Progenitor cell of endocrine pancreas (in vitro differentiated cells): ENCODE results near the gene FXN. TPM values are rescaled to one million over a fixed set of nuclear protein-coding genes. Genes with fewer than 3 reads are reported as not detected.

Experiments used
- DNase-seq: peaks from one replicate; pipeline ENCODE4 v3.0.0; 2021; ENCODE audit warnings: low spot score; ENCODE audit not compliant: unreplicated experiment
- H3K27ac Mint-ChIP-seq: 2 replicates; pipeline ENCODE4 v1.8.0; 2021; ENCODE audit warnings: mild to moderate bottlenecking, moderate library complexity, mixed read lengths
- H3K27me3 Mint-ChIP-seq: 2 replicates; pipeline ENCODE4 v1.8.0; 2021; ENCODE audit warnings: mixed read lengths
- H3K36me3 Mint-ChIP-seq: 2 replicates; pipeline ENCODE4 v1.8.0; 2022; ENCODE audit warnings: mixed read lengths; ENCODE audit not compliant: insufficient read depth
- H3K4me1 Mint-ChIP-seq: 2 replicates; pipeline ENCODE4 v1.8.0; 2021; ENCODE audit warnings: low read depth, mixed read lengths
- H3K4me3 Mint-ChIP-seq: 2 replicates; pipeline ENCODE4 v1.8.0; 2021; ENCODE audit warnings: low read depth, mild to moderate bottlenecking, moderate library complexity, mixed read lengths
- H3K9me3 Mint-ChIP-seq: 2 replicates; pipeline ENCODE4 v1.8.0; 2021; ENCODE audit warnings: low read depth, mixed read lengths
- total RNA-seq: library from RNA; stranded (reverse); gene quantifications from 2 replicates; pipeline ENCODE4 v1.2.1, GENCODE V29; 2021
- TF ChIP-seq, protein P1 (sequence below): fragments of 200-600 bp; sonication (generic); IDR thresholded peaks from one replicate; pipeline ENCODE4 v1.5.0; 2021; ENCODE audit warnings: antibody characterized with exemption, mild to moderate bottlenecking; ENCODE audit not compliant: unreplicated experiment

The FXN gene
- total RNA-seq, 1 donor from 2014 or later = 25.7 TPM

DNA sequence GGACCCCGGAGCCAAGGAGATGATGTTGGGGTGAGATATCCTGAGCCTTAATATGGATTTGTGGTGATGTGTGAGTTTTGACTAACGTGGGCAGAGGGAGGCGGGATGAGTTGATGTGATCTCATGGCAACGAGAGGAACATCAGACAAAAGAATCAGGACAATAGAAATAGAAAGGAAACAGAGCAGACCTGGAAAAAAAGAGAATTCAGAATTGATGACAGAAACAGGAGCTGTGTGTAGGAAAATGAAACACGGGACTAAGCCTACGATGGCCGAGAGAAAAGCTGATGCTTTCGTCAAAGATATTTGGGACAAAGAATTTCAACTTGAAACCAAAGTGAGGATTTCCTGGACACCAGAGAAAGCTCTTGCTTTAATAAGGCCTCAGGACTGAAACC is 32.5 kb upstream of the FXN start:
- peaks cover 3% of the 10 kb centered on the region for H3K27me3 Mint-ChIP-seq

DNA sequence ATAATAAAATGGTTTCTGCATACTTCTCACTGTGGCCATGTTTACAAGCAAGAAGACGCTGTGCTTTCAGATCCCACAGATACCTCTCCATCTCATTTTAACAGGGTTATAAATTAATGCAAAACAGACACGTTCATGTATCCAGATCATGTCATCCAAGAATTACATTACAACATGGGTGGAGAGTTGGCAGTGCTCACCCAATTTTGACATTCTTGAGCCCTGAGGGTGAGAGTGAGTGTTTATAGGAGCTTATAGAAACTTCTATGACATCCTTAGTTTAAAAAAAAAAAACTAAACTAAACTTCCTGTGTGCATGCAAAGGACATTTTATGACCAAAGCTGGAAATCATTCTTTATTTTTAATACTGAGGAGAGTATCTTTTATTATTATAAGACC is 30.7 kb upstream of the FXN start:
- Mint-ChIP-seq H3K27me3 (peaks cover 3% of the 10 kb centered on the region), H3K9me3 (no peaks in the 10 kb centered on the region), H3K36me3 (no peaks in the 10 kb centered on the region), H3K4me1 (no peaks in the 10 kb centered on the region), H3K4me3 (no peak overlapping the region), H3K27ac (no peak overlapping the region)
- DNase-seq = no peak
- TF ChIP-seq, protein P1, sequence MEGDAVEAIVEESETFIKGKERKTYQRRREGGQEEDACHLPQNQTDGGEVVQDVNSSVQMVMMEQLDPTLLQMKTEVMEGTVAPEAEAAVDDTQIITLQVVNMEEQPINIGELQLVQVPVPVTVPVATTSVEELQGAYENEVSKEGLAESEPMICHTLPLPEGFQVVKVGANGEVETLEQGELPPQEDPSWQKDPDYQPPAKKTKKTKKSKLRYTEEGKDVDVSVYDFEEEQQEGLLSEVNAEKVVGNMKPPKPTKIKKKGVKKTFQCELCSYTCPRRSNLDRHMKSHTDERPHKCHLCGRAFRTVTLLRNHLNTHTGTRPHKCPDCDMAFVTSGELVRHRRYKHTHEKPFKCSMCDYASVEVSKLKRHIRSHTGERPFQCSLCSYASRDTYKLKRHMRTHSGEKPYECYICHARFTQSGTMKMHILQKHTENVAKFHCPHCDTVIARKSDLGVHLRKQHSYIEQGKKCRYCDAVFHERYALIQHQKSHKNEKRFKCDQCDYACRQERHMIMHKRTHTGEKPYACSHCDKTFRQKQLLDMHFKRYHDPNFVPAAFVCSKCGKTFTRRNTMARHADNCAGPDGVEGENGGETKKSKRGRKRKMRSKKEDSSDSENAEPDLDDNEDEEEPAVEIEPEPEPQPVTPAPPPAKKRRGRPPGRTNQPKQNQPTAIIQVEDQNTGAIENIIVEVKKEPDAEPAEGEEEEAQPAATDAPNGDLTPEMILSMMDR = no peak

More for the DNA sequence above, 32.5 kb upstream of the FXN start:
- Mint-ChIP-seq H3K36me3 (no peaks in the 10 kb centered on the region), H3K27ac (no peak overlapping the region), H3K9me3 (no peaks in the 10 kb centered on the region), H3K4me1 (peaks cover 2% of the 10 kb centered on the region), H3K4me3 (no peak overlapping the region)
- DNase-seq = no peak
- TF ChIP-seq, protein P1 = no peak

- TF ChIP-seq, protein P1 = no peak
- Mint-ChIP-seq H3K36me3 (no peaks in the 10 kb centered on the region), H3K4me1 (no peaks in the 10 kb centered on the region), H3K4me3 (no peak overlapping the region), H3K27me3 (no peaks in the 10 kb centered on the region), H3K9me3 (peaks cover 3% of the 10 kb centered on the region), H3K27ac (no peak overlapping the region)
- DNase-seq = no peak
These were observed 25.8 kb upstream of the FXN start for GRCh38 chr9:69009708-69010107.

GRCh38 chr9:69012696-69013381 is 22.7 kb upstream of the FXN start:
- no peaks in the 10 kb centered on the region for H3K4me1 Mint-ChIP-seq
- no peak overlapping the region for H3K4me3 Mint-ChIP-seq
- peaks cover 4% of the 10 kb centered on the region for H3K27me3 Mint-ChIP-seq
- DNase-seq = no peak
- TF ChIP-seq, protein P1 = no peak
- H3K27ac Mint-ChIP-seq = no peak overlapping the region
- H3K36me3 Mint-ChIP-seq = no peaks in the 10 kb centered on the region
- H3K9me3 Mint-ChIP-seq = peaks cover 3% of the 10 kb centered on the region

DNA sequence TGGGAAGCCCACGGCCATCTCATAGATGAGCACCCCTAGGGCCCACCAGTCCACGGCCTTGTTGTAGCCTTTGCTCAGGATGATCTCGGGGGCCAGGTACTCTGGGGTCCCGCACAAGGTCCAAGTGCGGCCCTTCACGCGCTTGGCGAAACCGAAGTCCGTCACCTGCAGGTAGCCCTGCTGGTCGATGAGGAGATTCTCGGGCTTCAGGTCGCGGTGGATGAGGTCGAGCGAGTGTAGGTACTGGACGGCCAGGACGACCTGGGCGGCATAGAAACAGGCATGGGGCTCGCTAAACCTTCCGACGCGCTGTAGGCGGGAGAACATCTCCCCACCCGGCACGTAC is 22.2 kb upstream of the FXN start:
- peaks cover 4% of the 10 kb centered on the region for H3K27me3 Mint-ChIP-seq
- no peaks in the 10 kb centered on the region for H3K4me1 Mint-ChIP-seq
- no peaks in the 10 kb centered on the region for H3K36me3 Mint-ChIP-seq
- no peak overlapping the region for H3K27ac Mint-ChIP-seq
- DNase-seq = no peak
- peaks cover 3% of the 10 kb centered on the region for H3K9me3 Mint-ChIP-seq
- TF ChIP-seq, protein P1 = no peak
- H3K4me3 Mint-ChIP-seq = no peak overlapping the region
